PFSK-1 (cell line): ENCODE measurements around the gene MSH4.

Experiments used
- FOXP2 ChIP-seq: optimal IDR thresholded peaks from 2 replicates; pipeline ENCODE3; 2011; ENCODE audit warnings: borderline replicate concordance, control low read depth, inconsistent platforms; ENCODE audit not compliant: insufficient read depth; ENCODE audit errors: extremely low read length, extremely low read depth
- POLR2AphosphoS5 ChIP-seq: IDR thresholded peaks from 2 replicates; pipeline ENCODE4 v1.6.1; 2012; ENCODE audit warnings: low read depth, mild to moderate bottlenecking, control low read depth, low read length, moderate library complexity
- SIN3A ChIP-seq: IDR thresholded peaks from 2 replicates; pipeline ENCODE4 v1.6.1; 2012; ENCODE audit warnings: mild to moderate bottlenecking, low read length, moderate library complexity, borderline replicate concordance; ENCODE audit not compliant: insufficient read depth
- TAF1 ChIP-seq: IDR thresholded peaks from 2 replicates; pipeline ENCODE4 v1.6.1; 2012; ENCODE audit warnings: low read length, control low read depth, borderline replicate concordance; ENCODE audit not compliant: insufficient read depth
- TF ChIP-seq, protein P1 (sequence below), 2 experiments: IDR thresholded peaks; 2 replicates each; pipeline versions ENCODE4 v1.6.1 to v1.8.0; 2011 to 2012; ENCODE audit warnings: low read depth in 2 of 2, low read length in 2 of 2, control low read depth in 1 of 2, inconsistent platforms in 1 of 2, mild to moderate bottlenecking in 1 of 2, moderate library complexity in 1 of 2; ENCODE audit not compliant: insufficient read depth in 1 of 2

Gene MSH4

DNA sequence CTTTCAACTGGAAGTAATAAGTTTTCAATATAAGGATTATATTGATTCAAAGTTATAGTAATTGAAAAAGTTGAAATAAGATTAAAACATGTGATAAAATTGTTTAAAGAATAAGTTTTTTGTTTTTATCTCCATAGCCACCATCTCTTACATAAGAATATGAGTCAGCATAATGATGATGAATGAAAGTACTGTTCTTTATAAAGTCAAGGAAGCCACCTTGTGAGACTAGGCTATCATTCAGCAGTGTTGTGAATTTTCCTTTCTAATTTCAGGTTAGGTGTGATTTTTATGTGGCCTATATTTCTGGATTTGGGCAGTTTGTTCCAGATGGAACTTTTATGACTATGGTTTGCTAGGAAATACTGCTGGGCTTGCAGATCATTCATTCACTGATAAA, 157.9 kb downstream of the MSH4 start:
- TF ChIP-seq, protein P1, sequence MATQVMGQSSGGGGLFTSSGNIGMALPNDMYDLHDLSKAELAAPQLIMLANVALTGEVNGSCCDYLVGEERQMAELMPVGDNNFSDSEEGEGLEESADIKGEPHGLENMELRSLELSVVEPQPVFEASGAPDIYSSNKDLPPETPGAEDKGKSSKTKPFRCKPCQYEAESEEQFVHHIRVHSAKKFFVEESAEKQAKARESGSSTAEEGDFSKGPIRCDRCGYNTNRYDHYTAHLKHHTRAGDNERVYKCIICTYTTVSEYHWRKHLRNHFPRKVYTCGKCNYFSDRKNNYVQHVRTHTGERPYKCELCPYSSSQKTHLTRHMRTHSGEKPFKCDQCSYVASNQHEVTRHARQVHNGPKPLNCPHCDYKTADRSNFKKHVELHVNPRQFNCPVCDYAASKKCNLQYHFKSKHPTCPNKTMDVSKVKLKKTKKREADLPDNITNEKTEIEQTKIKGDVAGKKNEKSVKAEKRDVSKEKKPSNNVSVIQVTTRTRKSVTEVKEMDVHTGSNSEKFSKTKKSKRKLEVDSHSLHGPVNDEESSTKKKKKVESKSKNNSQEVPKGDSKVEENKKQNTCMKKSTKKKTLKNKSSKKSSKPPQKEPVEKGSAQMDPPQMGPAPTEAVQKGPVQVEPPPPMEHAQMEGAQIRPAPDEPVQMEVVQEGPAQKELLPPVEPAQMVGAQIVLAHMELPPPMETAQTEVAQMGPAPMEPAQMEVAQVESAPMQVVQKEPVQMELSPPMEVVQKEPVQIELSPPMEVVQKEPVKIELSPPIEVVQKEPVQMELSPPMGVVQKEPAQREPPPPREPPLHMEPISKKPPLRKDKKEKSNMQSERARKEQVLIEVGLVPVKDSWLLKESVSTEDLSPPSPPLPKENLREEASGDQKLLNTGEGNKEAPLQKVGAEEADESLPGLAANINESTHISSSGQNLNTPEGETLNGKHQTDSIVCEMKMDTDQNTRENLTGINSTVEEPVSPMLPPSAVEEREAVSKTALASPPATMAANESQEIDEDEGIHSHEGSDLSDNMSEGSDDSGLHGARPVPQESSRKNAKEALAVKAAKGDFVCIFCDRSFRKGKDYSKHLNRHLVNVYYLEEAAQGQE (IDR thresholded peaks at IDR 0.05; ENCODE audit: insufficient read depth in 1 of 2, low read depth in 2 of 2, low read length in 2 of 2), result no peak
- TF ChIP-seq TAF1, result no peak
- no peak for TF ChIP-seq SIN3A
- no peak for TF ChIP-seq FOXP2
- no peak for TF ChIP-seq POLR2AphosphoS5
